T-cell (primary cell): Measurements from ENCODE around the gene CHRND. TPM values are rescaled to one million over a fixed set of nuclear protein-coding genes. Genes with fewer than 3 reads are reported as not detected.

Experiments
- ATAC-seq, 4 experiments: fragments of 200-7000 bp in 3 of 4; fragments of 150-1000 bp in 1 of 4; cut with Tn5 transposase; replicated peaks in 1 of 4; 1 replicate in 3 of 4; 2 replicates in 1 of 4; pipeline ENCODE4 v1.10.0; 2021; ENCODE audit warnings: moderate library complexity in 3 of 4, mild to moderate bottlenecking in 2 of 4, moderate number of reproducible peaks in 1 of 4
- CTCF ChIA-PET, 2 donors: fragments of 300-600 bp; sonication (Branson Sonifier 250); formaldehyde crosslinking; loops; one replicate each; lab custom pipeline; 2022; ENCODE audit warnings: antibody characterized with exemption in 2 of 2; lab: Charles Lee
- POLR2A ChIA-PET, 2 donors: fragments of 300-600 bp; sonication (Branson Sonifier 250); formaldehyde crosslinking; loops; one replicate each; lab custom pipeline; 2022; ENCODE audit warnings: antibody characterized with exemption in 2 of 2; lab: Charles Lee
- DNase-seq, 35 experiments: peaks; one replicate each; pipeline versions ENCODE4 v3.0.0 to v3.0.0-alpha.2; 2013 to 2023
- H3K27ac ChIP-seq: one replicate; pipeline ENCODE4 v1.5.1; 2013; ENCODE audit warnings: low read length
- H3K27me3 ChIP-seq, 2 experiments: replicated peaks in 1 of 2; 1 replicate in 1 of 2; 2 replicates in 1 of 2; pipeline versions ENCODE4 v1.6.1 to v1.7.0; 2013; ENCODE audit warnings: low read length in 1 of 2, mixed read lengths in 1 of 2; ENCODE audit not compliant: control insufficient read depth in 2 of 2, insufficient read depth in 2 of 2; ENCODE audit errors: extremely low read depth in 1 of 2
- H3K36me3 ChIP-seq, 2 donors: 1 replicate in 1 of 2; 2 replicates in 1 of 2; pipeline versions ENCODE4 v1.6.1 to v1.7.0; 2013; ENCODE audit warnings: low read length in 1 of 2; ENCODE audit not compliant: control insufficient read depth in 2 of 2, insufficient read depth in 1 of 2; ENCODE audit errors: extremely low read depth in 1 of 2
- H3K4me1 ChIP-seq, 2 experiments: 1 replicate in 1 of 2; 2 replicates in 1 of 2; pipeline versions ENCODE4 v1.6.1 to v1.7.0; 2013; ENCODE audit warnings: low read length in 2 of 2, mixed read lengths in 1 of 2; ENCODE audit not compliant: insufficient read depth in 2 of 2, control insufficient read depth in 1 of 2; ENCODE audit errors: extremely low read depth in 1 of 2
- H3K4me3 ChIP-seq, 2 donors: 1 replicate in 1 of 2; 2 replicates in 1 of 2; pipeline versions ENCODE4 v1.5.1 to v1.7.0; 2013; ENCODE audit warnings: mild to moderate bottlenecking in 2 of 2, low read length in 1 of 2, moderate library complexity in 1 of 2; ENCODE audit not compliant: control insufficient read depth in 1 of 2; ENCODE audit errors: extremely low read depth in 1 of 2
- H3K9me3 ChIP-seq: 2 replicates; pipeline ENCODE4 v1.7.0; 2013
- H3K27ac Mint-ChIP-seq, 2 donors: one replicate each; pipeline ENCODE4 v1.8.0; 2020 to 2021; ENCODE audit warnings: mild to moderate bottlenecking in 2 of 2, mixed read lengths in 2 of 2
- H3K27me3 Mint-ChIP-seq, 2 donors: one replicate each; pipeline ENCODE4 v1.8.0; 2021 to 2022; ENCODE audit warnings: mixed read lengths in 2 of 2
- H3K36me3 Mint-ChIP-seq: one replicate; pipeline ENCODE4 v1.8.0; 2021; ENCODE audit warnings: mixed read lengths
- H3K4me1 Mint-ChIP-seq, 3 donors: one replicate each; pipeline ENCODE4 v1.8.0; 2020 to 2022; ENCODE audit warnings: mixed read lengths in 3 of 3, mild to moderate bottlenecking in 1 of 3
- H3K4me3 Mint-ChIP-seq, 3 donors: one replicate each; pipeline ENCODE4 v1.8.0; 2020 to 2022; ENCODE audit warnings: mild to moderate bottlenecking in 3 of 3, mixed read lengths in 3 of 3, moderate library complexity in 3 of 3
- H3K9me3 Mint-ChIP-seq, 3 donors: one replicate each; pipeline ENCODE4 v1.8.0; 2020 to 2022; ENCODE audit warnings: mixed read lengths in 3 of 3
- WGBS: methylation state at CpG from one replicate; pipeline ENCODE4 v1.1.5; 2013; ENCODE audit warnings: missing lambda C conversion rate; ENCODE audit not compliant: insufficient coverage; 5-methylcytosine and 5-hydroxymethylcytosine counted together
- total RNA-seq, 35 experiments: library from RNA in 6 of 35; stranded (reverse) in 6 of 35; fragments of 120-200 nt in 1 of 35; gene quantifications; one replicate each; pipeline versions ENCODE4 v1.2.1 to v1.2.4 and lab custom pipeline; 2013 to 2026

The CHRND gene
- not detected for total RNA-seq
- total RNA-seq (2013): not detected
- 0 reads per million in 29 experiments for total RNA-seq (lab: John Stamatoyannopoulos, UW)

DNA sequence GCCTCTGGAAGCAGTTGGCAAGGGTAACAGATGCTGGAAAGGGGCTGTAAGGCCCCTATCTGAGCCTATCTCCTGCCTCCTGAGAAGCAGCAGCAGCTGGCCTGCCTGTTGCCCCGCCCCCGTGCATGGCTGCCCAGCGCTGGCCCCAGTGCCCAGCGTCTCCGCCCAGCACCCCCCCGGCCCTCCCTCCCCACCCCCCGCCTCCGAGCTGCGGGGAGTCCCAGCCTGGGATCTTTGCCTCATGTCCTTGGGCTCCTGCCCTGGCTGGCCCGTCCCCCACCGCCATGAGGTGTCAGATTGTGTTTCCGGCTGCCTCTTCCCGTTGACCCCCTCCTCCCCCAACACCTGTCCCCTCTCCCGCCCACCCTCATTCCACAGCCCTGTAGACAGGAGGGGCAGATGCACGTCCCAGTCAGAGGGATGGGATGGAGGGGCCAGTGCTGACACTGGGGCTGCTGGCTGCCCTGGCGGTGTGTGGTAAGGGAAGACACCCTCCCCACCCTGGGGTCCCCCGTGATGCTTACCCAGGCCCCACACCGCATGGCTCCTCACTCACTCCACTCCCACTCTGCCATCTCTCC, at the start of gene CHRND:
Gene CHRND (plus strand): TSS at position 370 of the 581 bp plus-strand sequence. CDS start 56 bp downstream, at position 426.
- DNase-seq: no peak
- peaks cover 23 to 54% of the 10 kb centered on the region in 2 donors for H3K27me3 Mint-ChIP-seq
- no peaks in the 10 kb centered on the region for H3K9me3 Mint-ChIP-seq
- no peaks in the 10 kb centered on the region for H3K36me3 ChIP-seq
- CTCF ChIA-PET: interaction anchor here in 1 of 2 donors (0.7 kb wide), 1 partner anchor 12 kb away, joined by 3 read pairs; no protein-coding TSS in a partner anchor
- no peak within 1 kb of the TSS for H3K4me3 ChIP-seq
- H3K4me1 ChIP-seq: peaks cover 0 to 43% of the 10 kb centered on the region in 2 experiments
- H3K36me3 Mint-ChIP-seq: no peaks in the 10 kb centered on the region
- 67% methylated on average over 2 of the region's 18 CpGs for WGBS
- no peak within 1 kb of the TSS for H3K27ac ChIP-seq
- H3K27me3 ChIP-seq: peaks cover 2 to 89% of the 10 kb centered on the region in 2 experiments
- H3K9me3 ChIP-seq: no peaks in the 10 kb centered on the region
- H3K4me1 Mint-ChIP-seq: peaks cover 14 to 26% (median 21%) of the 10 kb centered on the region in 3 donors
- H3K4me3 Mint-ChIP-seq: no peak within 1 kb of the TSS
- no peak for ATAC-seq
- POLR2A ChIA-PET: no interaction called here
- H3K27ac Mint-ChIP-seq: no peak within 1 kb of the TSS

DNA sequence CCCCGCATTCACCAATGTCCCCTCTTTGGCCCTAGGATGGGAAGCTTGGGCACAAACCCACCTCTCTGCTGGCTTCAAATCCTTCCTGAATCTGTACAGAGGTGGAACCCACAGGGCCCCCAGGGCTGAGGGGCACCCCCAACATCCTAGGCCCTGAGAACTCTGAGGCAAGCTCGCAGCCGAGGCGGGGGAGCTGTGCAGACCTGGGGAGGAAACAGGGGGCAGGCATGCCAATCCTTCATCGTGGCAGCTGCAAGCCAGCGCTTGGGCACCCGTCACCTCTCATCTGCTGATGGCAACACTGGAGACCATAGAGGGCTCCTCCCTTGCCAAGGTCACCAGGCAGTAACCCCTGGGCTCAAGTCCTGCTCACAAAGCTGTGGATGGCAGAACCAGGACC, 49.2 kb upstream of the CHRND start:
- no peak overlapping the region for H3K4me3 ChIP-seq
- WGBS: 84% methylated on average over 7 of the region's 7 CpGs
- H3K4me1 Mint-ChIP-seq: no peaks in the 10 kb centered on the region
- no peaks in the 10 kb centered on the region for H3K36me3 ChIP-seq
- peaks cover 5% of the 10 kb centered on the region for H3K36me3 Mint-ChIP-seq
- no peaks in the 10 kb centered on the region for H3K4me1 ChIP-seq
- ATAC-seq: no peak
- H3K27me3 ChIP-seq: peaks cover 0 to 45% of the 10 kb centered on the region in 2 experiments
- no peaks in the 10 kb centered on the region for H3K9me3 ChIP-seq
- POLR2A ChIA-PET: no interaction called here
- H3K9me3 Mint-ChIP-seq: peaks cover 10 to 14% (median 12%) of the 10 kb centered on the region in 3 donors
- no peak overlapping the region for H3K27ac Mint-ChIP-seq
- H3K27ac ChIP-seq: no peak overlapping the region
- CTCF ChIA-PET: no interaction called here
- peaks cover 24 to 35% of the 10 kb centered on the region in 2 donors for H3K27me3 Mint-ChIP-seq
- DNase-seq: no peak
- no peak overlapping the region for H3K4me3 Mint-ChIP-seq

DNA sequence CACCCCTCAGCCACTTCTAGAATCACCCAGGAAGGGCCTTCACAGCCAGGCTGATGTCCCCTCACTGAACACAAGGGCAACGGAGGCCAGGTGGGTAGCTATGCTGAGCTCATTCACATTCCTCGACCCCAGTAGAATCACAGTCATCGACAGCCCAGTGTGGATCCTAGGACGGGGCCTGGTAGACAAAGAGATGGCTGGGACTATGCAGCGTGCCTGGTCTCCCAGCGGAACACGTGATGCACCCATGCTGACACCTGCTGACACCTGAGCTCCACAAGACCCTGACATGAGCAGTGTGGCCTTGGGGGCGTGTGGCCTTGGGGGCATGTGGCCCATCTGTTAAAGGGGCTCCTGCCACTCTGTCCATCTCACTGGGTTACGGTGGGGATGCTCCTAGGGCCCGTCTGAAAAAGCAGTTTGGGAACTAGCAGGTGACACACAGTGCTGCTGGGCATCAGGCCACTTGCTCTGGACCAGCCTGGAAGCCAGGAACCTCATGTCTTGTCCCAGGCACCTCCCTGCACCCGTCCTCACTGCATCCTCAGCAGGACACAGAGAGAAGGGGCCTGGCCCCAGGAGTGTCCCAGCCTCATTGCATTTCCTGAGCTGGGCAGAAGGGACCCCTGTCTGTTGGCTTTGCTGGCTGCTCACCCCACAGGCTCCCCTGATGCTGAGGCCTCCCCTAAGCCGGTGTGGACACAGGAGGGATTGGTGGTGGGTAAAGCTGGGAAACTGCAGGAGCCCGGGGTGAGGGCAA, 48.0 kb upstream of the CHRND start:
- Histone ChIP-seq H3K4me1 (no peaks in the 10 kb centered on the region), H3K27me3 (peaks cover 0 to 45% of the 10 kb centered on the region in 2 experiments), H3K4me3 (no peak overlapping the region), H3K9me3 (no peaks in the 10 kb centered on the region), H3K36me3 (no peaks in the 10 kb centered on the region), H3K27ac (no peak overlapping the region)
- POLR2A ChIA-PET: no interaction called here
- Mint-ChIP-seq H3K36me3 (no peaks in the 10 kb centered on the region), H3K4me3 (no peak overlapping the region), H3K4me1 (no peaks in the 10 kb centered on the region), H3K27ac (no peak overlapping the region), H3K27me3 (peaks cover 17 to 28% of the 10 kb centered on the region in 2 donors), H3K9me3 (peaks cover under 1 to 3% (median 2%) of the 10 kb centered on the region in 3 donors)
- ATAC-seq: peak in 2 of 4 experiments; percentile 19 to 26
- WGBS: 76% methylated on average over 12 of the region's 13 CpGs
- CTCF ChIA-PET: no interaction called here
- DNase-seq: no peak

DNA sequence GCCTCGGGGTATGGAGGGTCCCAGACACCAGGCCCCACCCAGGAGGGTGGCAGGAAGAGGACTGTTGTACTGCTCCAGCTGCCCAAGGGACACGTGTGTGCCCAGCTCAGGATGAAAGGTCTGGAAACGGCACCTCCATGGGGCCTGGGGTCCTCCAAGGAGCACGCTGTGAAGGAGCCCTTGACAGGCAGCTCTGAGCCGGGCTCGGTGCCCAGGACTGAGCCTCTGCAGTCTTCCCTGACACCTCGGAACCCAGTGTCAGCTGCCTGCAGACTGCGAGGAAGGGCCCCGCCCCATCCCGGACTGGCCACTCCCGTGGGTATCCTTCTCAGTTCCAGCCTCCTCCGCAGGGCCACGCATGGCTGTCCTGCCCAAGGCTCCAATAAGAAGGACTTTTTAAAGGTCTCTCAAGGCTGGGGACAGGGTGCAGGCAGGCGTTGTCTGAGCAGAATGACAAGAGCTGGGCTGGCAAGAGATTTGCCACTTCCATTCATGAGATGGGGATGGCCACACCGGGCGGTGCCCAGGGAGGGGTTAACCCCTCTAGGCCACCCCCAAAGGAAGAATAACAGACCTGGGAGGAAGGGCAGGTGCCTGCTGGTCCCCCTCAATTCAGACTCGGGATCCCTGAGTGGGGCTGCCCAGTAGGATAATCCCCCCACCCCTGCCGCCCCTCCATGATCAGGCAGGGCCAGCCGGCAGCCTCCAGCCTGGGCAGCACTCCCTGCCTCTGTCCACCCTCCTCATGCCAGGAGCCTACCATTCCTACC, 47.2 kb upstream of the CHRND start:
- no peaks in the 10 kb centered on the region for H3K9me3 ChIP-seq
- H3K36me3 ChIP-seq: no peaks in the 10 kb centered on the region
- no peak for ATAC-seq
- POLR2A ChIA-PET: no interaction called here
- H3K27me3 ChIP-seq: peaks cover 0 to 47% of the 10 kb centered on the region in 2 experiments
- no peak overlapping the region for H3K27ac Mint-ChIP-seq
- no peak overlapping the region for H3K27ac ChIP-seq
- H3K4me1 Mint-ChIP-seq: no peaks in the 10 kb centered on the region
- no peaks in the 10 kb centered on the region for H3K4me1 ChIP-seq
- no peak overlapping the region for H3K4me3 ChIP-seq
- H3K4me3 Mint-ChIP-seq: no peak overlapping the region
- no peaks in the 10 kb centered on the region for H3K9me3 Mint-ChIP-seq
- no peak for DNase-seq
- CTCF ChIA-PET: no interaction called here
- H3K36me3 Mint-ChIP-seq: no peaks in the 10 kb centered on the region
- WGBS: 77% methylated on average over 16 of the region's 19 CpGs
- peaks cover 14 to 29% of the 10 kb centered on the region in 2 donors for H3K27me3 Mint-ChIP-seq

DNA sequence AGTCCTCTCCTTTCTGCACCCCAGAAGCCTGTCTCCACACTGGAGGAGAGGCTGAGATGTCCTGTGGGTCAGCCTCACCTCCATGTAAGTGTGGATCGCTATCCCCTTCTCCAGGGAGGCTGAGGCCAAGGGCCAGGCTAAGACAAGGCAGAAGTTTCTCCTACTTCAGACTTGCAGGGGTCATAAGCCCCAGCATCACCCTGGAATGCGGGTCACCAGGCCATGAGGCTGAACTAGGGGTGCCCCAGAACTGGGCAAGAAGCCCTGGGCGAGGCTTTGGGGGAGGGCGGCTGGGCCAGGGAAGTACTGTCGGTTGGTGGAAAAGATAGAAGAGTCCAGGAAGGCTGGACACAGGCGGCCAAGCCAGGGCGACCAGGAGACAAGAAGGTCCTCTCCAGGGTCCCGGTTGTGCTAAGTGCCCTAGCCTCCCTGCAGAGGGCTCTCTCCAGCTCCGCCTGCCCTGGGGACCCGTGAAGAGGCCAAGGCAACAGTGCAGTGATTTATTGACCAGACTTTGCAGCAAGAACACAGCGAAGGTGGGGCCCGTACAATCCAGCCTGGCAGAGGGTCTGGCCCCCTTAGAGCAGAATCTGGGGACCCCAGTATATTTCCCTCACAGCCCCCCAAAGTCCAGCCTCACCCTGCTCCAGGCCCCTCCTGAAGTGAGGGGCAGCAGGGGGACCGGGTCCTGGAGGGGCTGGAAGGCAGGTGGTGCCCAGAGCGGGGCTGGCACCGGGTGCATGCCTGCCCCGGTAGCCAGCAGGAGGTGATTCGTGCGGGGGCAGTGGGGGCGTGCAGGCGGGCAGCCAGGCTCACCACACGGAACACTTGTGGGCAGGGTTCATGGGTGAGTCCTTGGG, 46.4 kb upstream of the CHRND start:
- Histone ChIP-seq H3K27ac (no peak overlapping the region), H3K27me3 (peaks cover 0 to 50% of the 10 kb centered on the region in 2 experiments), H3K36me3 (no peaks in the 10 kb centered on the region), H3K4me3 (no peak overlapping the region), H3K4me1 (no peaks in the 10 kb centered on the region), H3K9me3 (no peaks in the 10 kb centered on the region)
- ChIA-PET POLR2A (no interaction called here), CTCF (no interaction called here)
- H3K4me3 Mint-ChIP-seq: no peak overlapping the region
- no peaks in the 10 kb centered on the region for H3K4me1 Mint-ChIP-seq
- DNase-seq (peak in 1 of 35 experiments; percentile 1), ATAC-seq (no peak)
- H3K9me3 Mint-ChIP-seq: no peaks in the 10 kb centered on the region
- peaks cover 11 to 32% of the 10 kb centered on the region in 2 donors for H3K27me3 Mint-ChIP-seq
- H3K27ac Mint-ChIP-seq: peak overlapping the region in 1 of 2 donors; percentile 19
- WGBS: 72% methylated on average over 21 of the region's 21 CpGs
- H3K36me3 Mint-ChIP-seq: no peaks in the 10 kb centered on the region
